Suprapubic skin (tissue), 3 donors: ENCODE measurements around the gene CD48.

Source experiments
- EP300 ChIP-seq: sonication (generic); formaldehyde crosslinking; IDR thresholded peaks from one replicate; pipeline ENCODE4 v1.6.1; 2017; ENCODE audit warnings: antibody characterized with exemption
- TF ChIP-seq, protein P1 (sequence below), 2 donors: fragments of 200-600 bp in 1 of 2; fragments of 450-650 bp in 1 of 2; sonication (generic) in 1 of 2; IDR thresholded peaks; one replicate each; pipeline ENCODE4 v1.5.1; 2016 to 2019; ENCODE audit warnings: antibody characterized with exemption in 2 of 2, mild to moderate bottlenecking in 1 of 2, moderate library complexity in 1 of 2

GRCh38 chr1:160717306-160717705 lies 5.7 kb upstream of the CD48 start:
- TF ChIP-seq EP300 = no peak
- TF ChIP-seq, protein P1, sequence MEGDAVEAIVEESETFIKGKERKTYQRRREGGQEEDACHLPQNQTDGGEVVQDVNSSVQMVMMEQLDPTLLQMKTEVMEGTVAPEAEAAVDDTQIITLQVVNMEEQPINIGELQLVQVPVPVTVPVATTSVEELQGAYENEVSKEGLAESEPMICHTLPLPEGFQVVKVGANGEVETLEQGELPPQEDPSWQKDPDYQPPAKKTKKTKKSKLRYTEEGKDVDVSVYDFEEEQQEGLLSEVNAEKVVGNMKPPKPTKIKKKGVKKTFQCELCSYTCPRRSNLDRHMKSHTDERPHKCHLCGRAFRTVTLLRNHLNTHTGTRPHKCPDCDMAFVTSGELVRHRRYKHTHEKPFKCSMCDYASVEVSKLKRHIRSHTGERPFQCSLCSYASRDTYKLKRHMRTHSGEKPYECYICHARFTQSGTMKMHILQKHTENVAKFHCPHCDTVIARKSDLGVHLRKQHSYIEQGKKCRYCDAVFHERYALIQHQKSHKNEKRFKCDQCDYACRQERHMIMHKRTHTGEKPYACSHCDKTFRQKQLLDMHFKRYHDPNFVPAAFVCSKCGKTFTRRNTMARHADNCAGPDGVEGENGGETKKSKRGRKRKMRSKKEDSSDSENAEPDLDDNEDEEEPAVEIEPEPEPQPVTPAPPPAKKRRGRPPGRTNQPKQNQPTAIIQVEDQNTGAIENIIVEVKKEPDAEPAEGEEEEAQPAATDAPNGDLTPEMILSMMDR (IDR thresholded peaks at IDR 0.05) = no peak
